Muscle layer of duodenum (tissue), 2 donors: Measurements from ENCODE around the gene NBAS.

Experiments
- H3K27ac ChIP-seq: one replicate; pipeline ENCODE4 v1.7.0; 2013; ENCODE audit warnings: mild to moderate bottlenecking, low read length
- H3K27me3 ChIP-seq: one replicate; pipeline ENCODE4 v1.7.0; 2013; ENCODE audit warnings: low read depth, mild to moderate bottlenecking, control low read depth, low read length
- H3K36me3 ChIP-seq, 2 donors: one replicate each; pipeline ENCODE4 v1.7.0; 2013; ENCODE audit warnings: low read length in 2 of 2, control low read depth in 1 of 2, mild to moderate bottlenecking in 1 of 2; ENCODE audit not compliant: insufficient read depth in 2 of 2, control insufficient read depth in 1 of 2
- H3K4me1 ChIP-seq, 2 donors: one replicate each; pipeline ENCODE4 v1.7.0; 2013; ENCODE audit warnings: low read length in 2 of 2, mild to moderate bottlenecking in 2 of 2, control low read depth in 1 of 2, moderate library complexity in 1 of 2; ENCODE audit not compliant: insufficient read depth in 2 of 2, control insufficient read depth in 1 of 2
- H3K4me3 ChIP-seq, 2 donors: one replicate each; pipeline ENCODE4 v1.7.0; 2013; ENCODE audit warnings: low read length in 2 of 2, low read depth in 1 of 2, mild to moderate bottlenecking in 1 of 2
- H3K9me3 ChIP-seq, 2 donors: one replicate each; pipeline ENCODE4 v1.7.0; 2013; ENCODE audit warnings: low read length in 2 of 2, control low read depth in 1 of 2, mild to moderate bottlenecking in 1 of 2; ENCODE audit not compliant: control insufficient read depth in 1 of 2
- donor health status: healthy.

The NBAS gene

GRCh38 chr2:15158100-15158499, 403.0 kb downstream of the NBAS start:
- Histone ChIP-seq H3K27me3 (no peaks in the 10 kb centered on the region), H3K4me3 (no peak overlapping the region), H3K27ac (no peak overlapping the region), H3K4me1 (no peaks in the 10 kb centered on the region), H3K36me3 (no peaks in the 10 kb centered on the region), H3K9me3 (no peaks in the 10 kb centered on the region)

DNA sequence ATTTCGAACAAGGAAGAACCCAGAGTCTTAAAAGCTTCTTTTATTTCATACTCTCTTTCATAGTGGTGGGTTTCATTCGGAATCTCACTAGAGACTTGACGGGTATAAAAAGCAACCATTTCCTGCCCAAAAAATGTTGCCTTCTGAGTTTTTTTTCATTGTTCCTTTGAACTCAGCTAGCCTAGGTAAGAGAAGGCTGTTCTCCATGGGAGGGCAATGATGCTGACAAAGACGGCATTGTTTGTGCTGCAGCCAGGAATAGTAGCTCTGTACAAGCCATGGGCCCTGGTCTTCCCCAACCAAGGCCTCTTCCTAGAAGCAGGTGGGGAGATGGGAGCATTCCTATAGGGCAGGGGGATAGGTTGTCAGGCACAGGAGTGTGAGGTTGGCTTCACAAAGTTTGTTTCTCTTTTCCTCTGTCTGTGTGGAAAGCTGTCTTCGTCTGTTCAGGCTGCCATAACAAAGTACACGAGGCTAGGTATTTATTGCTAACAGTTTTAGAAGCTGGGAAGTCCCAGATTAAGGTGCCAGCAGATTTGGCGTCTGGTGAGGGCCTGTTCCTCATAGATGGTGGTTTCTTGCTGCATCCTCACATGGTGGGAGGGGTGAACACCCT, 405.1 kb downstream of the NBAS start:
- no peak overlapping the region for H3K27ac ChIP-seq
- no peaks in the 10 kb centered on the region for H3K27me3 ChIP-seq
- H3K9me3 ChIP-seq, result no peaks in the 10 kb centered on the region
- no peaks in the 10 kb centered on the region for H3K4me1 ChIP-seq
- no peak overlapping the region for H3K4me3 ChIP-seq
- H3K36me3 ChIP-seq, result no peaks in the 10 kb centered on the region

- no peaks in the 10 kb centered on the region for H3K4me1 ChIP-seq
Observed at GRCh38 chr2:15154297-15154696, 406.8 kb downstream of the NBAS start.

DNA sequence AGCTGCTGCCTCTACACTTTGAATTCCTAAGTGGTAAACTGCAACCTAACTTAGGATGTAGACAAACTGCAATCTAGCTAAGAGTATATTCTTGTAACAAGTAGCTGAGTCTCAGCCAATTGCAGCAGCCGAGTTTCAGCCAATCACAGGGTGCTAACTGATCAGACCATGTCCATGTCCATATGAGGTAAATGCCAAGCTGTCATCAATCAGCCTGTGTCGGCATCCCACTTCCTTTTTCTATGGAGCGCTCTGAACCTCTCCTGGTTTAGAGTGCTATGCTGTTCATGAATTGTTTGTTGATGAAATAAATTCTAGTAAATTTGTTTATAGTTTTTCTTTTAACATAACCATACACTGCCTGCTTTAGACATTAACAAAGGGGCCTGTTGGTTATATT, 408.8 kb downstream of the NBAS start:
- H3K4me3 ChIP-seq, result no peak overlapping the region
- no peak overlapping the region for H3K27ac ChIP-seq
- H3K9me3 ChIP-seq, result no peaks in the 10 kb centered on the region
- H3K36me3 ChIP-seq, result no peaks in the 10 kb centered on the region
- no peaks in the 10 kb centered on the region for H3K27me3 ChIP-seq
- no peaks in the 10 kb centered on the region for H3K4me1 ChIP-seq

More at GRCh38 chr2:15154297-15154696, 406.8 kb downstream of the NBAS start:
- no peaks in the 10 kb centered on the region for H3K36me3 ChIP-seq
- H3K27ac ChIP-seq, result no peak overlapping the region
- H3K27me3 ChIP-seq, result no peaks in the 10 kb centered on the region
- H3K9me3 ChIP-seq, result no peaks in the 10 kb centered on the region
- no peak overlapping the region for H3K4me3 ChIP-seq

DNA sequence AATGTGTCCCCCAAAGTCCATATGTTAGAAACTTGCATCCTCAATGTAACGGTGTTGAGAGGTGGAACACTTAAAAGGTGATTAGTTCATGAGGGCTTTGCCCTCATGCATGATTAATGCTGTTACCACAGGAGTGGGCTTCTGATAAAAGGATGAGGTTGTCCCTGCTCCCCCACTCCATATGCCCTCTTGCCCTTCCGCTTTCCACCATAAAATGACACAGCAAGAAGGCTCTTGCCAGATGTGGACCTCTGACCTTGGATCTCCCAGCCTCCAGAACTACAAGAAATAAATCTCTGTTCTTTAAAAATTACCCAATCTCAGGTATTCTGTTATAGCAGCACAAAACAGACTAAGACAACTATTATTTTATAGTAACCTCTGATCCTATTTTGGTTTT, 412.1 kb downstream of the NBAS start:
- H3K36me3 ChIP-seq, result no peaks in the 10 kb centered on the region
- H3K27ac ChIP-seq, result no peak overlapping the region
- no peaks in the 10 kb centered on the region for H3K27me3 ChIP-seq
- H3K4me3 ChIP-seq, result no peak overlapping the region
- no peaks in the 10 kb centered on the region for H3K9me3 ChIP-seq
- no peaks in the 10 kb centered on the region for H3K4me1 ChIP-seq

DNA sequence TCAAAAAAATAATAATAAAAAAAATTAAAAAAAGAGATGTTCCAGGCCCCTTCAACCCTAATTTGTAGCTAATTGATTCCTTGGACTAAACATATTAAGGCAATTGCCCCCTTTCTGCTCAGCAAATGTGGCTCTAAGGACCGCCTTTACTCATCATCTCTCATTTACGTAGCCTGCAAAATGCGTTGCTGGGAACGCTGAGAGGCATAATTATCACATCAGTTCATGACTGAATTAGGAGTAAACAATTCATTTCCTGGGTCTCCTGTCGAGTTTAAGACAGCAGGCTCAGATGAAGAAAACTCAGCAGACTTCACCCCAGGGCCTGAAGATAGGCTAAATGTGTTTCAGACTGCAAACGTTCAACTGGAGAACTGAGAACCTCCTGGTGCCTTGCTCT, 413.5 kb downstream of the NBAS start:
- no peak overlapping the region for H3K27ac ChIP-seq
- no peaks in the 10 kb centered on the region for H3K4me1 ChIP-seq

DNA sequence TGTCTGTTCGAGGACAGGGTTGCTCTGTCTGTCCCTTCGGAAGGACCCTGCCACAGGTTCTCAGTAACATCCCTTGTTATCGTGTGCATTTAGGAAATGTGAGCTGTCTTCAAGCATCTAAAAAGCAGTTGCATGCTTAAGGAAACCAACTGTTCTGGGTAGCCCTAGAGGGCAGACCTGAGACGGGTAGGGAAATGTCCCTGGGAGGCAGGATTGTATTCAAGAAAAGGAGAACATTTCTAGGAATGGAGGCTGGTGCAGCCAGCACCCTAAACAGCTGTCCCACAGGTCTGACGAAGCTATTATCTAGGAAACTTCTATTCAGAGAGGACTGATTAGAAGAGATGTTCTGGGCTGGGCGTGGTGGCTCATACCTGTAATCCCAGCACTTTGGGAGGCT, 414.2 kb downstream of the NBAS start:
- Histone ChIP-seq H3K4me3 (no peak overlapping the region), H3K9me3 (no peaks in the 10 kb centered on the region), H3K27me3 (no peaks in the 10 kb centered on the region), H3K36me3 (no peaks in the 10 kb centered on the region), H3K27ac (no peak overlapping the region), H3K4me1 (no peaks in the 10 kb centered on the region)

More for the DNA sequence above, 413.5 kb downstream of the NBAS start:
- Histone ChIP-seq H3K4me3 (no peak overlapping the region), H3K36me3 (no peaks in the 10 kb centered on the region), H3K27me3 (no peaks in the 10 kb centered on the region), H3K9me3 (no peaks in the 10 kb centered on the region)

- no peaks in the 10 kb centered on the region for H3K4me1 ChIP-seq
- no peaks in the 10 kb centered on the region for H3K36me3 ChIP-seq
- H3K27ac ChIP-seq, result no peak overlapping the region
- no peaks in the 10 kb centered on the region for H3K9me3 ChIP-seq
- no peaks in the 10 kb centered on the region for H3K27me3 ChIP-seq
- no peak overlapping the region for H3K4me3 ChIP-seq
Observed at GRCh38 chr2:15145919-15146318, 415.2 kb downstream of the NBAS start.

DNA sequence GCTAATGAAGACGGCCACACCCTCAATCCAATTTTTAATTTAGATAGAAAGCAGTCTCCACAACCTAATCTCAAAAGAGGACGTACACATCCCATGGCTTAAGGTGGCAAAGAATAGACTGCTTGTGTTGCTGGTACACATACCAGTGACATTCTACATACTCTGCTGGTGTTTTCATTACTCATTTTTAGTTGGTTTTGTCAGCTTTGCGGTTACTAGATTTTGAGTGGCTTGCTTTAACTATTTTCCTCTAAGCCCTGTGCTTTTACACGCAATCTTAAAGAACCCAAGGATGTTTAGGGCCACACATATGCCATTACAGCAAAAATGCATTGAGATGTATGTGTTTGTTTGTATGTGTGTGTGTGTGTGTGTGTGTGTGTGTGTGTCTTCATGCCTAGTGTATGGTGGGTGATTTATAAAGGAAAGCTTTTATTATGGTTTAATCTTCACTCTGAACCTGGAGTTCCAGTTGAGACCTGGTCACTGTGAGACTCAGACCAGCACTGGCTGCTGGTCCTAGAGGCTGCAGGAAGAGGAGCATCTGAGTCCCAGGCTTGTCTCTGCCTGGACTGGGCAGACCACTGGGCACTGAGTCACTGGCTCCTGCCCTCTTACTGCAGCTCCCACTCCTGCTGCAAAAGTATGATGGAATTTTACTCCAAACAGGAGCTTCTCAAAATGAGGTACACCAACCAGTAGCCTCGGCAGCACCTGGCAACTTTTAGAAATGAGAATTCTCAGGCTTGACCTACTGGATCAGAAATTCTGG, 415.9 kb downstream of the NBAS start:
- H3K4me3 ChIP-seq, result no peak overlapping the region
- peaks cover 0 to under 1% of the 10 kb centered on the region in 2 donors for H3K9me3 ChIP-seq
- no peaks in the 10 kb centered on the region for H3K4me1 ChIP-seq
- no peaks in the 10 kb centered on the region for H3K27me3 ChIP-seq
- H3K36me3 ChIP-seq, result no peaks in the 10 kb centered on the region
- no peak overlapping the region for H3K27ac ChIP-seq

DNA sequence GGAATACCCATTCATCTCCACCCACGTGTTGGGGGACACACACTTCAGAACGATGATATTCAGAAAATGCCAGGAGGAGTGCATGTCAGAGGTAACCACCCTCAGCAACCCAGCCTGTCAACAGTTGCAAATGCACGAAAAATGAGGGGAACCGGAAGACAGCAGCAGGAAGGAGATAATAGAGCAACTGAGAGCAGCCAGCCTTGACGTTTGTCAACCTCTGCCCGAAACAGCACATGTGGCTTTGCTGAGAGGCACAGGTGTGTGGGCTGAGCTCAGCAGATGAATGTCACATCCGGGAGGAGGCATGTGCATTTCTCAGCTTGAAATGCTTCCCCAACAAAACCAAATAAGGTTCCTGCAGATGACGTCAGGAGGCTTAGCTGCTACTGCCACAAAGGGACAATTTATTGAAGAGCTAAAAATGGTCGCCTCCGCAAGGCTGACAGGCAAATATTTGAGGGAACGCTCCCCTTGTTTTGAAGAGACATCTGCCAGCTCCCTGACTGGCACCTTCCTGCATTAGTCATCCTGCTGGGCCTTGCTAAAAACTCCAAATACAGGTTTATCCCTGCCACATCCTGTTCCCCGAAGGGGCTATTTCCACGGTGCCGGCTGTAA, 419.0 kb downstream of the NBAS start:
- no peak overlapping the region for H3K4me3 ChIP-seq
- H3K9me3 ChIP-seq, result peaks cover 0 to 8% of the 10 kb centered on the region in 2 donors
- H3K27ac ChIP-seq, result no peak overlapping the region
- H3K4me1 ChIP-seq, result no peaks in the 10 kb centered on the region
- H3K36me3 ChIP-seq, result no peaks in the 10 kb centered on the region
- H3K27me3 ChIP-seq, result no peaks in the 10 kb centered on the region

- Histone ChIP-seq H3K4me1 (no peaks in the 10 kb centered on the region), H3K27ac (no peak overlapping the region), H3K27me3 (no peaks in the 10 kb centered on the region), H3K4me3 (no peak overlapping the region), H3K9me3 (peaks cover 0 to 8% of the 10 kb centered on the region in 2 donors), H3K36me3 (no peaks in the 10 kb centered on the region)
Observed at GRCh38 chr2:15141211-15141610, 419.9 kb downstream of the NBAS start.
